HG03575 (cell line): Measurements from ENCODE around the gene NR1D1.
"Not testable (repeated sequence)": the region's sequence is repeated elsewhere in the genome, so short reads cannot be mapped to it uniquely, and the experiment has no call there.

Source experiments
- ATAC-seq: cut with Tn5 transposase; IDR thresholded peaks from one replicate; pipeline ENCODE4 v1.9.1; 2021; ENCODE audit not compliant: unreplicated experiment, insufficient number of reproducible peaks, low FRiP score; ENCODE audit errors: extremely low read depth

Gene NR1D1

GRCh38 chr17:40100419-40100668, at the start of gene NR1D1:
NR1D1 (minus strand) TSS chr17:40100589; CDS start chr17:40100094, 495 bp downstream.
- ATAC-seq, result no peak

- ATAC-seq, result no peak
Measured at GRCh38 chr17:40148527-40148926, 48.1 kb upstream of the NR1D1 start.

- ATAC-seq, result no peak
Measured at GRCh38 chr17:40145476-40145875, 45.1 kb upstream of the NR1D1 start.

- ATAC-seq, result not testable (repeated sequence)
Measured at GRCh38 chr17:40143166-40143565, 42.8 kb upstream of the NR1D1 start.

GRCh38 chr17:40139566-40140058, 39.2 kb upstream of the NR1D1 start:
- no peak for ATAC-seq

- no peak for ATAC-seq
Measured at GRCh38 chr17:40135817-40136216, 35.4 kb upstream of the NR1D1 start.

- ATAC-seq, result no peak
Measured at GRCh38 chr17:40134184-40134583, 33.8 kb upstream of the NR1D1 start.

- no peak for ATAC-seq
Measured at GRCh38 chr17:40130352-40131042, 30.1 kb upstream of the NR1D1 start.

GRCh38 chr17:40129498-40129897, 29.1 kb upstream of the NR1D1 start:
- no peak for ATAC-seq

GRCh38 chr17:40124279-40125141, 24.1 kb upstream of the NR1D1 start:
- no peak for ATAC-seq

GRCh38 chr17:40123811-40124114, 23.4 kb upstream of the NR1D1 start:
- ATAC-seq, result no peak

GRCh38 chr17:40122999-40123810, 22.8 kb upstream of the NR1D1 start:
- no peak for ATAC-seq

- ATAC-seq, result no peak
Measured at GRCh38 chr17:40122136-40122998, 22.0 kb upstream of the NR1D1 start.

- no peak for ATAC-seq
Measured at GRCh38 chr17:40121181-40122135, 21.1 kb upstream of the NR1D1 start, which contains the start of gene MSL1. MSL1 (plus strand) TSS chr17:40121971; CDS start chr17:40122613, 642 bp downstream.

- ATAC-seq, result no peak
Measured at GRCh38 chr17:40115101-40115436, 14.7 kb upstream of the NR1D1 start.

- ATAC-seq, result no peak
Measured at GRCh38 chr17:40113907-40114245, 13.5 kb upstream of the NR1D1 start.

GRCh38 chr17:40113110-40113906, 12.9 kb upstream of the NR1D1 start:
- ATAC-seq, result no peak
